Measurements from ENCODE around the gene MESP1.

DNA sequence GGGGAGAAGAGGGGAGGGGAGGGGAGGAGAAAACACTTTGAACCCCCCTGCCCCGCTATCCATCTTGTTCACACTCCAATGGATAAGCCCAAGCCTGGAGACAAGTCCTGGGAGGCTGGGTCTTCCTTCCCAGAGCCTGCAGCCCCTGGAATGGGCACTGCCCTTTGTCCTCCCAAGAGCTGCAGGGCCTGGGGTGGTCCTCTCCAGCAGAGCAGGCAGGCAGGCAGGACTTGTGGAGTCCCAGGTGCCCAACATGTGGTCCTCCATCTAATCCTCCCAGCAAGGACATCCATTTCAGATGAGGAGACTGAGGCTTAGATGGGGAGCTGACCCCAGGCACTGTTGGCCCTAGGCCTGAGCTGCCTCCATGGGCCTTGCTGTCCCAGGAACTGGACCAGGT is 14.6 kb upstream of the MESP1 start:
- no peak for TF ChIP-seq RFX5 (IDR thresholded peaks at IDR 0.05; ENCODE audit: low read depth, low read length)
- TF ChIP-seq, protein P1, sequence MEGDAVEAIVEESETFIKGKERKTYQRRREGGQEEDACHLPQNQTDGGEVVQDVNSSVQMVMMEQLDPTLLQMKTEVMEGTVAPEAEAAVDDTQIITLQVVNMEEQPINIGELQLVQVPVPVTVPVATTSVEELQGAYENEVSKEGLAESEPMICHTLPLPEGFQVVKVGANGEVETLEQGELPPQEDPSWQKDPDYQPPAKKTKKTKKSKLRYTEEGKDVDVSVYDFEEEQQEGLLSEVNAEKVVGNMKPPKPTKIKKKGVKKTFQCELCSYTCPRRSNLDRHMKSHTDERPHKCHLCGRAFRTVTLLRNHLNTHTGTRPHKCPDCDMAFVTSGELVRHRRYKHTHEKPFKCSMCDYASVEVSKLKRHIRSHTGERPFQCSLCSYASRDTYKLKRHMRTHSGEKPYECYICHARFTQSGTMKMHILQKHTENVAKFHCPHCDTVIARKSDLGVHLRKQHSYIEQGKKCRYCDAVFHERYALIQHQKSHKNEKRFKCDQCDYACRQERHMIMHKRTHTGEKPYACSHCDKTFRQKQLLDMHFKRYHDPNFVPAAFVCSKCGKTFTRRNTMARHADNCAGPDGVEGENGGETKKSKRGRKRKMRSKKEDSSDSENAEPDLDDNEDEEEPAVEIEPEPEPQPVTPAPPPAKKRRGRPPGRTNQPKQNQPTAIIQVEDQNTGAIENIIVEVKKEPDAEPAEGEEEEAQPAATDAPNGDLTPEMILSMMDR (conservative IDR thresholded peaks at IDR 0.05; ENCODE audit: low read depth, low read length) = no peak
- no peak for TF ChIP-seq SMC3 (IDR thresholded peaks at IDR 0.05; ENCODE audit: low read depth, low read length)
- no peak for TF ChIP-seq POLR2A (IDR thresholded peaks at IDR 0.05; ENCODE audit: low read depth, low read length)
- TF ChIP-seq RCOR1 (IDR thresholded peaks at IDR 0.05; ENCODE audit: insufficient replicate concordance, low read length) = no peak
- TF ChIP-seq, protein P2, sequence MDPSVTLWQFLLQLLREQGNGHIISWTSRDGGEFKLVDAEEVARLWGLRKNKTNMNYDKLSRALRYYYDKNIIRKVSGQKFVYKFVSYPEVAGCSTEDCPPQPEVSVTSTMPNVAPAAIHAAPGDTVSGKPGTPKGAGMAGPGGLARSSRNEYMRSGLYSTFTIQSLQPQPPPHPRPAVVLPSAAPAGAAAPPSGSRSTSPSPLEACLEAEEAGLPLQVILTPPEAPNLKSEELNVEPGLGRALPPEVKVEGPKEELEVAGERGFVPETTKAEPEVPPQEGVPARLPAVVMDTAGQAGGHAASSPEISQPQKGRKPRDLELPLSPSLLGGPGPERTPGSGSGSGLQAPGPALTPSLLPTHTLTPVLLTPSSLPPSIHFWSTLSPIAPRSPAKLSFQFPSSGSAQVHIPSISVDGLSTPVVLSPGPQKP (IDR thresholded peaks at IDR 0.05; ENCODE audit: borderline replicate concordance, low read depth, low read length) = no peak
- no peak for TF ChIP-seq MXI1 (IDR thresholded peaks at IDR 0.05; ENCODE audit: borderline replicate concordance, low read depth, low read length)
- no peak for TF ChIP-seq MAZ (IDR thresholded peaks at IDR 0.05; ENCODE audit: borderline replicate concordance, low read depth, low read length)
- no peak for TF ChIP-seq CEBPB (IDR thresholded peaks at IDR 0.05; ENCODE audit: low read depth, low read length)
